Adrenal gland (tissue), 5 donors: ENCODE results near the gene MCOLN1.

Experiments
- CTCF ChIP-seq, 6 experiments: fragments of 450-650 bp in 4 of 6; fragments of 200-600 bp in 2 of 6; sonication (generic) in 1 of 6; IDR thresholded peaks; 1 replicate in 5 of 6; 2 replicates in 1 of 6; pipeline versions ENCODE4 v1.5.1 to v1.8.0; 2016 to 2021; ENCODE audit warnings: antibody characterized with exemption in 6 of 6, mild to moderate bottlenecking in 2 of 6, moderate library complexity in 1 of 6
- POLR2A ChIP-seq, 2 donors: fragments of 450-650 bp; IDR thresholded peaks; one replicate each; pipeline ENCODE4 v1.6.1; 2017; ENCODE audit warnings: antibody characterized with exemption in 2 of 2, mild to moderate bottlenecking in 2 of 2, moderate library complexity in 1 of 2
- donor health status: DM: no; HTN: no; CAD: no.

GRCh38 chr19:7492142-7492541 is 30.3 kb upstream of the MCOLN1 start:
- TF ChIP-seq CTCF (IDR thresholded peaks at IDR 0.05) (no peak), POLR2A (IDR thresholded peaks at IDR 0.05) (no peak)
